HG03175 (cell line): ENCODE results near the gene ATP10D.
"Not testable (repeated sequence)": the region's sequence is repeated elsewhere in the genome, so short reads cannot be mapped to it uniquely, and the experiment has no call there.

Source experiments
- ATAC-seq: cut with Tn5 transposase; IDR thresholded peaks from one replicate; pipeline ENCODE4 v1.9.1; 2021; ENCODE audit warnings: mild to moderate bottlenecking, moderate library complexity; ENCODE audit not compliant: unreplicated experiment

ATP10D gene

DNA sequence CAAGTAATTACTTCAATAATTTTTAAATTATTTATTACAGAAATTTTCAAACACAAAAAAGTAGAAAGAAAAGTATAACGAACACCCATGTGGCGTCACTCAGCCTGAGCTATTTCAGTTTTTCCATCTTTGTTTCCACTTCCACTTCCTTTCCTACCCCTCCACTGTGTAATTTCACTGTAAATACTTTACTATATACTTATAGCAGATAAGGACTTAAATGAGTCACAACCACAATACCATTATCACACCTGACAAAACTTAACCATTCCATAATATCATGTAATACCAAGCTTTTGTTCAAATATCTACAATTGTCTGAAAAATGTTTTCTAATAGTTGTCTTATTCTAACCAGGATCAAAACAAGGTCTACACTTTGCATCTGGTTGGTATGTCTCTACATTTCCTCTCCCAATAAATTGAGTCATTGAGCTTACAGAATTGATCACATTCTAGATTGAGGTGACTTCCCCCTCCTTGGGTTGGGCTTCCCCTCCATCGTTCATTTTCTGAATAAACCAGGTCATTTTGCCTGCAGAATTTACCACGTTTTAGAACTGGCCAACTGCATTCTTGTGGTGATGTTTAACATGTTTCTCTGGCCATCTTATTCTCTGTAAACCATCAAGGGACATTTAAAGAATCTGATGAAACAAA is 48.7 kb downstream of the ATP10D start:
- ATAC-seq = peak; percentile 35

DNA sequence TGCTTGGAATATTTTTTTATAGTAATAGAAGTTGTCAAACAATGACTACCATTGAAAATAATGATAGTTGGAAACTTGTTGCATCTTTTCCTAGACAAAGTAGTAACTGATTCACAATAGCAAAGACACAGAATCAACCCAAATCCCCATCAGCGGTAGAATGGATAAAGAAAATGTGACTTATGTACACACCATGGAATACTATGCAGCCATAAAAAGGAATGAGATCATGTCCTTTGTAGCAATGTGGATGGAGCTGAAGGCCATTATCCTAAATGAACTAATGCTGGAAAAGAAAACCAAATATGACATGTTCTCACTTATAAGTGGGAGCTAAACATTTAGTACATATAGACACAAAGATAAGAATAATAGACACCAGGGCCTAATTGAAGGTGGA is 49.7 kb downstream of the ATP10D start:
- no peak for ATAC-seq

DNA sequence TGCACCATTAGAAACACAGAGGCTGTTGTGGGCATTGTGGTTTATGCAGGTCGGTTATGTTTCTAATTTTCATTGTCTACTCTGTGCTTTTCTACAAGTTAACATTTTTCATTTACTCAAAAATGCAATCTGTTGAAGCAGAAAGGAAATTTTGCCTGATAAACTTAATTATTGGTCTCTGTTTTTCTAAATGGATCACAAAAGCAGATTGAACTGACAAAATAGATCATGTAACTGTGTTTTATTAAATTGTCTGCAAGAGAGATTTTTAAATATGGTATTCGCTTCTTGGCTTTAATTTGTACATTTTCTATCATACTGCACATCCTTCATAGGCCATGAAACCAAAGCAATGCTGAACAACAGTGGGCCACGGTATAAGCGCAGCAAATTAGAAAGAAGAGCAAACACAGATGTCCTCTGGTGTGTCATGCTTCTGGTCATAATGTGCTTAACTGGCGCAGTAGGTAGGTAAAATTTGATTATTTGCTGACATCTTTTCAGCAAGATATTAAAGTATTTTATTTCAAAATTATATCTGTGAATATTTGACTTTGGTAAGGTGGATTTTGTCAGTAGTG is 50.6 kb downstream of the ATP10D start:
- no peak for ATAC-seq

- ATAC-seq = no peak
Measured at GRCh38 chr4:47536966-47537365, 51.9 kb downstream of the ATP10D start.

DNA sequence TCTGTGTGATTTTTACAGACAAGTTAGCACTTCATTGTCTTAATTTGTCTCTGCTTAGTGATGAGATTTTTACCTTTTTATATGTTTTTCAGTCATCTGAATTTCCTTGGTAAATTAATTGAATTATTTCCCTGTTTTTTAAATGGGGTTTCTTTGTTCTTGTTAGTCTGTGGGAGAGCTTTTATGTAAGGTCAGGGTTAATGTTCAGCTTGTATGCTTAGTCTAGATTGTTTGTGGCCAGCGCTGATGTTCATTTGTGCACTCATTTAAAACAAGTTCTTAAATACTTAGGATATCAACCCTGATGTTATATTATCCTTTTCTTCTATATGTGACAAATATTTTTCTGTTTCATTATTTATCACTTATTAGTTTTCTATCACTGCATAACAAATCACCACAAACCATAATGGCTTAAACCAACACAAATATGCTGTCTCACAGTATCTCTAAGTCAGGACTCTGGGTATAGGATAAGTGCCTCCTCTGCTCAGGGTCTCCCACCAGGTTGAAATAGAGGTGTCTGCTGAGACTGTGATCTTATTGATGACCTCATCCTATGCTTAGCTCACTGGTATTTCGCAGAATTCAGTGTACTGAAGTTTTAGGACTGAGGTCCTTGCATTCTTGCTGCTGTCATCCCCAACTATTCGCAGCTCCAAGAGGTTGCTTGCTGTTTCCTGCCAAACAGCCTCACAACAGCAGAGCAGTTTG is 53.2 kb downstream of the ATP10D start:
- ATAC-seq = no peak

GRCh38 chr4:47538825-47539154 is 53.7 kb downstream of the ATP10D start:
- no peak for ATAC-seq

DNA sequence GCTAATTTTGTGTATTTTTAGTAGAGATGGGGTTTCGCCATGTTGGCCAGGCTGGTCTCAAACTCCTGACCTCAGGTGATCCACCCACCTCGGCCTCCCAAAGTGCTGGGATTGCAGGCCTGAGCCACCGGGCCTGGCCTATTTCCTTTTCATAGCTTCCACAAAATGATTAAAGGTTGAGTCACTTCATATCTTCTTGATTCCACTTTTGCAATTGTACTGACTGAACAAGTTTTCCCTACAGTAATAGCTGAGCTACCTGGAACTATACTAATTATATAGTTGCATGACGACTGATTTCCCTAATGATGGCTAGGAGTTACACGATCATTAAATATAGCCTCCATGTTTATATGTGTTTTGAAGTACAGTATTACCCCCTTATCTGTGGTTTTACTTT is 57.6 kb downstream of the ATP10D start:
- ATAC-seq = not testable (repeated sequence)

- ATAC-seq = no peak
Measured at GRCh38 chr4:47543331-47543730, 58.3 kb downstream of the ATP10D start.

DNA sequence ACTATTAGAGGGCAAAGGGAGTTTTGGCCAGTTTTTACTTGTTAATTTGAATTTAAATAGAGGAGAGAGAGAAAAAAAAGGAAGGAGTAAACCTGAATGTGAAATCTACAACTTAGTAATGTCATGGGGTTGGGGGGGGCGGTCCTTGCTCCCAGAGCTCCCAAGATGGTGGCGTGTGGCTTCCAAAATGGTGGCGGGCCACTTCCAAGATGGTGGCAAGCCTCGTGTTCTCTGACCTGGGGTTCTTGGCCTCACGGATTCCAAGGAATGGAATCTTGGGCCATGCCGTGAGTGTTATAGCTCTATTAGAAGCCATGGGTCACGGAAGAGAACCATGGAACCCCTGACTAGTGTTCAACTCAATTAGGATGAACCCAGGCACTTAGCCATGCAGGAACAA is 65.3 kb downstream of the ATP10D start:
- ATAC-seq = not testable (repeated sequence)

DNA sequence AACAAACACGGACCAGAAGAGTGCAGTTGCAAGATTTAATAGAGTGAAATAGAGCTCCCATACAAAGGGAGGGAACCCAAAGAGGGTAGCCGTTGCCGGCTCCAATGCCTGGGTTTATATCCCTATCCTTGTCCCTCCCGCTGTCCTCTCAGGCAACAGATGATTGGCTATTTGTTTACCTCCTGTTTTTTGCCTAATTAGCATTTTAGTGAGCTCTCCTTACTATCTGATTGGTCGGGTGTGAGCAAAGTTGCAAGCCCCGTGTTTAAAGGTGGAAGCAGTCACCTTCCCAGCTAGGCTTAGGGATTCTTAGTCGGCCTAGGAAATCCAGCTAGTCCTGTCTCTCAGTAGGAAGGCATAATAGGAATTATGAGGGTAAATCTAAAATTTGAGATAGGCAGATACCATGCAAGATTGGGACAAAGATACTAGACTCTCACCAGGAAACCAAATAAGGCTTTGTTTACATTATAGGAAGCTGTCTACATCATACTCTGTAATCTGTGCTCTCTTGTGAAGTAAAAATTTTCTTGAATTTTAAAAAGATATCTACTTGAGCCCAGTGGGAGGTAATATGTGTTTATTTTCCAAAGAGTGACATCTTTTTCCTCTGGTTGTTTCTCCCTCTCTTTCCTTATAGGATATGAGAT is 65.9 kb downstream of the ATP10D start:
- no peak for ATAC-seq

GRCh38 chr4:47551682-47552081 is 66.6 kb downstream of the ATP10D start:
- ATAC-seq = no peak

GRCh38 chr4:47553329-47554125 is 68.5 kb downstream of the ATP10D start:
- no peak for ATAC-seq

DNA sequence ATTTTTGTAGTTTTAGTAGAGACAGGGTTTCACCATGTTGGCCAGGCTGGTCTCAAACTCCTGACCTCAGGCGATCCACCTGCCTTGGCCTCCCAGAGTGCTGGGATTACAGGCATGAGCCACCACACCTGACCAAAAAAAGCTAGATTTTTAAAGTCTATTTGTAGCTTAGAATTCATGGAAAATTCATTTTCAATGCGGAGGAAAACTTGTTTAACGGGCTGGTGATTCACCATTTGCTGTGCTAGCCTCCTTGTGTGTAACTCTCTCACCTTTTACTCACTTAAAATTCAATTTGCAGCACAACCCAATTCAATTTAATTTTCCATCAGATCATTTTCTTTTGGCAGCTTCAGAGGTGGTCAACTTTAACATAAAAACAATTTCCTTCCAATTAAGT is 70.8 kb downstream of the ATP10D start:
- ATAC-seq = not testable (repeated sequence)

DNA sequence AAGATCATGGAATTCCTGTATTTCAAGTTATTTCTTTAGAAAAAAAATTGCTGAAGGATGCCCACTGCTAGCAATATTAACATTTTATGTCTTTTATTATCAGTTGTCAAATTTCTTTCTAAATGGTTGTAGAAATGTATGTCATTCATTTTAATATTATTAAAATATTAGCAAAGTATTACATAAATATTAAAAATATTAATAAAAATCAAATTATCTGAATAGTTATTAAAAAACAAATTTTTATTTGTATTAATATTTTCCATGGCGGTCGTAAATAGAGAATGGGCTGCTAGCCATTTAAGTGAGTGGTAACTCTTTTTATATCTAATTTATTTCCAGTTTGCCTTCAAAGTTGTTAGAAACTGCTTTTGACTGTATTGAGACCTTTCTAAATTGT is 72.2 kb downstream of the ATP10D start:
- ATAC-seq = no peak

- ATAC-seq = no peak
Measured at GRCh38 chr4:47560682-47561081, 75.6 kb downstream of the ATP10D start.

- no peak for ATAC-seq
Measured at GRCh38 chr4:47561331-47561730, 76.3 kb downstream of the ATP10D start.

DNA sequence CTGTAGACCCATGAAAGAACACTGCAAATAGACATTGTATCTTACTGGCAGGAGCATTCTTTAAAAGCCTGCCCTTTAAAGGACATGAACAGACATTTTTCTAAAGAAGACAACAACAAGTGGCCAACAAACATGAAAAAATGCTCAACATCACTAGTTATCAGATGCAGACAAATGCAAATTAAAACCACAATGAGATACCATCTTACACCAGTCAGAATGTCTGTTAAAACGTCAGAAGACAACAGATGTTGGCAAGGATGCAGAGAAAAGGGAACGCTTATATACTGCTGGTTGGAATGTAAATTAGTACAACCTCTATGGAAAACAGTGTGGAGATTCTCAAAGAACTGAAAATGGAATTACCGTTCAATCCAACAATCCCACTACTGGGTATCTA is 77.2 kb downstream of the ATP10D start:
- no peak for ATAC-seq

- no peak for ATAC-seq
Measured at GRCh38 chr4:47566566-47566965, 81.5 kb downstream of the ATP10D start.

GRCh38 chr4:47566969-47567368 is 81.9 kb downstream of the ATP10D start:
- no peak for ATAC-seq

DNA sequence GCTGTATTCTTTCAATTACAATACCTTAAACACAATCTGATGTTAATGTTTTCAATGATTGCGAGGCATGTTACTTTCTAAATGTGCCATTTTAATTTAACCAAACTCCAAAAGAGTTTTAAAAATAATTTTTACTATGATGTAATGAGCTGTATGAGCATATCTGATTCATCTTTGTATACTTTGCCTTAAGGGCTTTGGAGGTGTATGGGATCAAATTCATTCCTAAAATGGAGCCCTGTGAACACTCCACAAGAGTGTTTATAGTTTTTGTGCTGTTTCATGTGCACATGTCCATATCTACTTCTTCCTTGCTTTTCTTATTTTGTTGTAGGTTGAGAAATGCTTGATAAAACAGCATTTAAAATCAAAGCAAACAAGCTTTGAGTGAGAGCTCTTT is 82.4 kb downstream of the ATP10D start:
- no peak for ATAC-seq

GRCh38 chr4:47570816-47571215 is 85.7 kb downstream of the ATP10D start:
- no peak for ATAC-seq
